OCI-LY1 (cell line): ENCODE measurements around the gene ETV3.
"Not testable (repeated sequence)": the region's sequence is repeated elsewhere in the genome, so short reads cannot be mapped to it uniquely, and the experiment has no call there.

Experiments
- H2AFZ ChIP-seq: fragments of 200-600 bp; sonication (generic), shearing (Covaris generic); 2 replicates; pipeline ENCODE4 v1.6.0; 2014; ENCODE audit warnings: antibody characterized with exemption, mild to moderate bottlenecking, low read length
- H3F3A ChIP-seq: fragments of 200-600 bp; sonication (generic), shearing (Covaris generic); 2 replicates; pipeline ENCODE4 v1.6.0; 2014; ENCODE audit warnings: mild to moderate bottlenecking, antibody characterized with exemption, low read length, moderate library complexity; ENCODE audit not compliant: insufficient read depth
- H3K27ac ChIP-seq: fragments of 200-600 bp; sonication (generic); 2 replicates; pipeline ENCODE4 v1.5.1; 2014; ENCODE audit warnings: low read length, mixed run types, mild to moderate bottlenecking, low read depth; ENCODE audit not compliant: poor library complexity, severe bottlenecking
- H3K27me3 ChIP-seq: fragments of 200-600 bp; sonication (generic); 2 replicates; pipeline ENCODE4 v1.6.0; 2014; ENCODE audit warnings: antibody characterized with exemption, mild to moderate bottlenecking, low read length, moderate library complexity; ENCODE audit not compliant: insufficient read depth
- H3K36me3 ChIP-seq: fragments of 200-600 bp; sonication (generic); 2 replicates; pipeline ENCODE4 v1.6.1; 2014; ENCODE audit warnings: mild to moderate bottlenecking, antibody characterized with exemption, low read length, moderate library complexity, mixed read lengths; ENCODE audit not compliant: insufficient read depth
- H3K4me1 ChIP-seq: fragments of 200-600 bp; sonication (generic); 2 replicates; pipeline ENCODE4 v1.5.1; 2014; ENCODE audit warnings: mild to moderate bottlenecking, low read length, moderate library complexity; ENCODE audit not compliant: insufficient read depth, severe bottlenecking
- H3K4me2 ChIP-seq: fragments of 200-600 bp; sonication (generic), shearing (Covaris generic); 2 replicates; pipeline ENCODE4 v1.6.1; 2014; ENCODE audit warnings: low read length
- H3K4me3 ChIP-seq: fragments of 200-600 bp; sonication (generic); 2 replicates; pipeline ENCODE4 v1.5.1; 2014; ENCODE audit warnings: low read length, low read depth, mild to moderate bottlenecking, mixed read lengths; ENCODE audit not compliant: poor library complexity, severe bottlenecking
- H3K79me2 ChIP-seq: fragments of 200-600 bp; shearing (Covaris generic); 2 replicates; pipeline ENCODE4 v1.6.1; 2016; ENCODE audit warnings: mixed run types, low read length, mixed read lengths; ENCODE audit not compliant: insufficient read depth
- H3K9ac ChIP-seq: fragments of 200-600 bp; sonication (generic), shearing (Covaris generic); 2 replicates; pipeline ENCODE4 v1.6.1; 2014; ENCODE audit warnings: mild to moderate bottlenecking, low read length, mixed read lengths
- H3K9me2 ChIP-seq: fragments of 200-600 bp; sonication (generic), shearing (Covaris generic); 2 replicates; pipeline ENCODE4 v1.6.1; 2014; ENCODE audit warnings: low read depth, mild to moderate bottlenecking, low read length, mixed read lengths
- H3K9me3 ChIP-seq: fragments of 200-600 bp; shearing (Covaris generic); 2 replicates; pipeline ENCODE4 v1.6.1; 2014; ENCODE audit warnings: low read length, mixed read lengths
- H4K20me1 ChIP-seq: fragments of 200-600 bp; sonication (generic), shearing (Covaris generic); 2 replicates; pipeline ENCODE4 v1.6.0; 2016; ENCODE audit warnings: mild to moderate bottlenecking, low read length; ENCODE audit not compliant: insufficient read depth
- EZH2 ChIP-seq: fragments of 200-600 bp; sonication (generic), shearing (Covaris generic); IDR thresholded peaks from 2 replicates; pipeline ENCODE4 v1.8.0; 2017; ENCODE audit warnings: borderline replicate concordance, mixed run types, mild to moderate bottlenecking, antibody characterized with exemption, low read length, moderate library complexity, mixed read lengths
- TF ChIP-seq, protein P1 (sequence below): fragments of 200-600 bp; sonication (generic), shearing (Covaris generic); IDR thresholded peaks from 2 replicates; pipeline ENCODE4 v1.5.1; 2017; ENCODE audit warnings: mild to moderate bottlenecking, antibody characterized with exemption, low read length, moderate library complexity, mixed read lengths

ETV3 gene

DNA sequence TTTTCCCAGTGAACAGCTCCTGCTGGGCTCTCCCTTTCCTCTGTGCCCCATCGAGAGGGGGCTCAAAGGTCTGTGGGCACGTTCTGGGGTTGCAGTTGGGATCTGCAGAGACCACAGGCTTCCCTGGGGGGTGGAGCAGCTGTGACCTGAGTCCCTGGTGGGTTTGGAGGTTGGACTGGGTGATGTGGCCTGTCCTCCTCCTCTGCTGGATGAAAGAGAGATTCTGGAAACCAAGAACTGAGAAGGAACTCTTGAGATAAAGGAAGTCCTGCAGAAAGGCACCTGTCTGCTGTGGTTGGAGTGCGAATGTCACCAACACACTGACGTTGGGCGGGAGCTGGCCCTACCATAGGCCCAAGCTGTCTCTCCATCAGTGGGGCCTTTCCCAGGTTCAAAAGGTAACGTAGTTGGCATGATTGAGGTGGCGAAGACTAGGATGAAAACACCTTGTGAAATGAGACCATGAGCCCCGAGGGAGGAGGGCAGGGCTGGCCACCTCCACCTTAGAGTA lies 35.8 kb upstream of the ETV3 start:
- Histone ChIP-seq H3K36me3 (no peaks in the 10 kb centered on the region), H3K27me3 (no peaks in the 10 kb centered on the region), H2AFZ (no peak overlapping the region), H3K9me3 (no peaks in the 10 kb centered on the region), H4K20me1 (no peaks in the 10 kb centered on the region), H3K4me1 (no peaks in the 10 kb centered on the region), H3K9me2 (no peaks in the 10 kb centered on the region), H3F3A (no peaks in the 10 kb centered on the region), H3K4me2 (no peak overlapping the region), H3K9ac (no peak overlapping the region), H3K79me2 (no peaks in the 10 kb centered on the region), H3K27ac (no peak overlapping the region), H3K4me3 (no peak overlapping the region)
- no peak for TF ChIP-seq EZH2
- TF ChIP-seq, protein P1, sequence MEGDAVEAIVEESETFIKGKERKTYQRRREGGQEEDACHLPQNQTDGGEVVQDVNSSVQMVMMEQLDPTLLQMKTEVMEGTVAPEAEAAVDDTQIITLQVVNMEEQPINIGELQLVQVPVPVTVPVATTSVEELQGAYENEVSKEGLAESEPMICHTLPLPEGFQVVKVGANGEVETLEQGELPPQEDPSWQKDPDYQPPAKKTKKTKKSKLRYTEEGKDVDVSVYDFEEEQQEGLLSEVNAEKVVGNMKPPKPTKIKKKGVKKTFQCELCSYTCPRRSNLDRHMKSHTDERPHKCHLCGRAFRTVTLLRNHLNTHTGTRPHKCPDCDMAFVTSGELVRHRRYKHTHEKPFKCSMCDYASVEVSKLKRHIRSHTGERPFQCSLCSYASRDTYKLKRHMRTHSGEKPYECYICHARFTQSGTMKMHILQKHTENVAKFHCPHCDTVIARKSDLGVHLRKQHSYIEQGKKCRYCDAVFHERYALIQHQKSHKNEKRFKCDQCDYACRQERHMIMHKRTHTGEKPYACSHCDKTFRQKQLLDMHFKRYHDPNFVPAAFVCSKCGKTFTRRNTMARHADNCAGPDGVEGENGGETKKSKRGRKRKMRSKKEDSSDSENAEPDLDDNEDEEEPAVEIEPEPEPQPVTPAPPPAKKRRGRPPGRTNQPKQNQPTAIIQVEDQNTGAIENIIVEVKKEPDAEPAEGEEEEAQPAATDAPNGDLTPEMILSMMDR, result no peak

DNA sequence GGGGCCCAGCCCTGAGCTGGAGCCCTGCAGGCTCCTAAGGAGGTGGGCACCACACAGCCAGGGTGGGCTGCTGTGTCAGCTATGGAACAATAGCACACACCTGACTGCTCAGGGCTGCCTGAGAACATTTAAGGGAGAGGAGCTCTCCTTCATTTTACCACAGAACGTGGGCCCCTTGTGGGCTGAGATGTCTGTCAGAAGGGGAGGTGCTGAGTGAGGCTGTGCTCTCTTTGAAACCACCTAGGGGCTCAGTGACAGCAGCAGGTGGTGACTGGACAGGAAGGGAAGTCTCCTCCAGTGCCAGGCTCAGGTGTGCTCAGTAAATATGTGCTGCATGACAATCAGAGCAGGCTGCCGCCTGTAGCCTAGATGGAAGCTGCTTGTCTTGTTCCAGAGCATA lies 35.0 kb upstream of the ETV3 start:
- H3K4me1 ChIP-seq, H3K27me3 ChIP-seq, H2AFZ ChIP-seq, H3K9ac ChIP-seq, H3K9me2 ChIP-seq, H3K36me3 ChIP-seq, H3K4me3 ChIP-seq, H3K4me2 ChIP-seq, H4K20me1 ChIP-seq, H3K9me3 ChIP-seq, H3F3A ChIP-seq, H3K27ac ChIP-seq, H3K79me2 ChIP-seq: not testable (repeated sequence)

DNA sequence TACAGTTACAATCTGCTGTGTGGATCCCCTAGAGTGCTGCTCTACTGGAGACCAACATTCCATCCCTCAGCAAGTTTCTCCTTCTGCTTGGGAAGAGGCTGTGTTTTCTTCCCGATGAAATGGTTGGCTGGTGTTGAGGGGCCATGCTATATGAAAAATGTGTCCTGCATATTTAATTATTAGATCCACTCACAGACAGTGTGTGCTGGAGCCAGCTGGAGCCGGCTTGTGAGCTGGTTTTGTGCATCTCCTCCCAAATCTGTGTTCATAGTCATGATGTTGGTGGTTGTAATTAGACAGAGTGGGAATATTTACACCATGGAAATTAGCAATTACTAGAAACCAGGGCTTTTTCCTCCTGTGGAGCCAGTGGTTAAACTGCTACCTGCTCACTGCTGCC lies 34.4 kb upstream of the ETV3 start:
- H2AFZ ChIP-seq, H3K27me3 ChIP-seq, H3K79me2 ChIP-seq, H3F3A ChIP-seq, H3K4me1 ChIP-seq, H3K4me3 ChIP-seq, H3K36me3 ChIP-seq, H3K9me2 ChIP-seq, H3K9ac ChIP-seq, H3K9me3 ChIP-seq, H3K27ac ChIP-seq, H3K4me2 ChIP-seq, H4K20me1 ChIP-seq: not testable (repeated sequence)

DNA sequence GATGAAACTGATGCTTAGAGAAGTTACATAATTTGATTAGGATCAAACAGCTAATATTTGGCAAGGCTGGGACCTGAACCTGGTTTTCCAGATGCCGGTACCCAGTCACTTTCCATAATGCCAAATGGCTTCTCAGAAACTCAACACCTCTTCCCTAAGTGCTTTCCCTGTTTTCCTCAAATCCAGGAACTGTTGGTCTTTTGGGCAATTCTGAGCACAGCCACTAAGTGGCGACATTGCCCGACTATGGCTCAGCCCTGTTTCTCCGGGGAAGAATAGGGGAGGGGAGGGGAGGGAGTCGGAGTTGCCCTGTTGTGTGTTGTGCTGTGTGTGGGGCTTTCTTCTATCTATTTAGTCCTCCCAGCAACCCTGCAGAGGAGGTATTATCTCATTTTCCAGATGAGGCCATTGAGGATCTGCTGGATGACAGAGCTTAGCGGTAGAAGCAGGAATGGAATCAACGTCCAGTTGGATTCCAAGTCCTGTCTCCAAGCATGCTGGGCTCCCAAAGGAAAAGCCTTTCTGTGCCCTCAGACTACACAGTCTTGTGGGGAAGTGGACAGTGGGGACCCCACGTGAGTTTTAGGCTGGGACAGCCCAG lies 33.8 kb upstream of the ETV3 start:
- H3K4me1 ChIP-seq, H3F3A ChIP-seq, H3K4me3 ChIP-seq, H3K4me2 ChIP-seq, H4K20me1 ChIP-seq, H3K27me3 ChIP-seq, H3K9me2 ChIP-seq, H3K9ac ChIP-seq, H2AFZ ChIP-seq, H3K36me3 ChIP-seq, H3K9me3 ChIP-seq, H3K27ac ChIP-seq, H3K79me2 ChIP-seq: not testable (repeated sequence)
